HG03045 (cell line): ENCODE data around the gene NTNG1.

Experiments used
- ATAC-seq: cut with Tn5 transposase; IDR thresholded peaks from one replicate; pipeline ENCODE4 v1.9.1; 2021; ENCODE audit warnings: mild to moderate bottlenecking, moderate library complexity; ENCODE audit not compliant: unreplicated experiment

NTNG1 gene

DNA sequence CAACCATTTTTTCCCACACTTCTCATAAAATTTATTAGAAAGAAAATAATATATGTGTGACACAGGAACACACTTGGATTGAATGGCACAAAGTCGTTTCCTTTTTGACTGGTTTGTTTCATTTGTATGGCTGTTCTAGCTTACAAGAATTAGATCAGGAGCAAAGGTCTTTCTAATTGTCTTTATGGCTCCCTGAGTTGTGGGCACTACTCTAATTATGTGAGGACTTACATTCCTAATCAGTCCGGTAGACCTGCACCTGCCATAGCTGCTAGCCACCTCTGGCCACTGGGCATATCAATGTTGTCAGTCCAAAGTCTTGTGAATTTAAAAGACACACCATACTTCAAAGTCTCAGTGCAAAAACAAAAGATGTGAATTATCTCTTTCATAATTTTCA, 346.7 kb downstream of the NTNG1 start:
- ATAC-seq: no peak

DNA sequence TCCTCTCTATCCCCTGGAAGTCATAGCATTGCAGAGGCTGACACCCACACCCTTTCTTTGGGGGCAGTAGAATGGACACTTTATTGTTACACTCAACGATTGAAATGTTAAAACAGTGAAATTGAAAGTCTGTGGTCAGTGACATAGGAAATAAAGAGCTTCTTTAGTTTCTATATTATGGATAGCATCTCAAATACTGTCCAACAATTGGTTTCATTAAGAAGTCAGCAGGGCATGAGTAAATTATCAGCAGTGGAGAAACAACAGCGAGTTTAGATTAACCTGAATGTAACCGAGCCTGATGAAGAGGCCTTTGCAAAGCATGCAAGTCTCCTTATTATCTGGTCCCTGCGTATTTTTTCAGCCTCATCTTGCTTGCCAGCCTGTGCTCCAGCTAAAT, 350.7 kb downstream of the NTNG1 start:
- no peak for ATAC-seq

DNA sequence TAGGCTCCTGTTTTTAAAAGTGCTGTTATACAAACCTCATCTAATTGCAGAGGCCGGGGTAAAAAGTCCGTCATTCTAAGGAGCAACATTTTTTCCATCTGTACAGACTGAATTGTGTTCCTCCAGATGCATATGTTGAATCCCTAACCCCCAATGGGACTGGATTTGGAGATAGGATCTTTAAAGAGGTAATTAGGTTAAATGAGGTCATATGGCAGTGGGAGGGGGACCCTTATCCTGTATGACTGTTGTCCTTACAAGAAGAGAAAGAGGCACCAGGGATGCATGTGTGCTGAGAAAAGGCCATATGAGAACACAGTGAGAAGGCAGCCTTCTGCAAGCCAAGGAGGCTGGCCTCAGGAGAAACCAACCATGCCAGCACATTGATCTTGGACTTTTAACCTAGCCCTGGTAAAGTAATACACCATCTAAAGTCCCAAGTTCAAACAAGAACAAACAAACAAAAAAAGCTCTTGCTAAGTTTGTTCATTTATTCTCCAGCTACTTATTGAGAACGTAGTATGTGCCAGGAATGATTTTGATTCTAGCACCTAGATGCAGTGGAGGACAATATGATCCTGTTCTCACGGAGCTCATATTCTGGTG, 352.4 kb downstream of the NTNG1 start:
- ATAC-seq: no peak

DNA sequence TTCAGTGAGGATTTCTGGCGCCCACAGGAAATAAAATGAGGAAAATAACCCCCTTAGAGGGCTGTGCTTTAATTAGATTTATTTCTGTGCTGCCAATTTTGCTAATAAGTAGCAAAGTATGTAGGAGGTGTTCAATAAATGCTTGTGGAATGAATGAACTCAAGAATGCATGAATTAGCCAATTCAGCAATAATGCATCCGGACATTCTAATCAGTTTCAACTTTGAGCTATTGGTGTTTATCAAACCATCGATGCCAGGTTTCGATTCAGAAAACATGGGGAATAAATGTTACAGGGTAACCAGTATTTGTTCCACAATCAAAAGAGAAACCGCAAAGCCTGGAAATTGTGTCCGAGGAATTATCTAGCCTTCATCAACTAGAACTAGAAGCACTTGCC, 353.2 kb downstream of the NTNG1 start:
- ATAC-seq: no peak

DNA sequence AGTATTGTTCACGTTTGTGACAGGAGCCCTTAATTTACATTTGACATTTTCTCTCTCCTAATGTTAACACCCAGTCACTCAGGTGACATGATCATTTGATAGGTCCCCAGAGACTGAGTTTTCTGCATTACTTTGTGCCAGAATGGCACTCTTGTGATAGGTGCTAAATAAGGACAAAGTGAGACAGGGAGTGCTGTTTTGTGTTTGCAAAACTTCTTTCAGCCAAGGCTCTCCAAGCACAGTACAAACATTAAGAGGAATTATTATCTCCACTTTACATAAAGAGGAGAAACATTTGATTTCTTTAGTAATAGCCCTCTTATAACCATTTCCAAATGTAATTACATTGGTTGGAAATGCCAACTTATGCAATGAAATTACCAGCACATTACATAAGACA, 355.2 kb downstream of the NTNG1 start:
- no peak for ATAC-seq

DNA sequence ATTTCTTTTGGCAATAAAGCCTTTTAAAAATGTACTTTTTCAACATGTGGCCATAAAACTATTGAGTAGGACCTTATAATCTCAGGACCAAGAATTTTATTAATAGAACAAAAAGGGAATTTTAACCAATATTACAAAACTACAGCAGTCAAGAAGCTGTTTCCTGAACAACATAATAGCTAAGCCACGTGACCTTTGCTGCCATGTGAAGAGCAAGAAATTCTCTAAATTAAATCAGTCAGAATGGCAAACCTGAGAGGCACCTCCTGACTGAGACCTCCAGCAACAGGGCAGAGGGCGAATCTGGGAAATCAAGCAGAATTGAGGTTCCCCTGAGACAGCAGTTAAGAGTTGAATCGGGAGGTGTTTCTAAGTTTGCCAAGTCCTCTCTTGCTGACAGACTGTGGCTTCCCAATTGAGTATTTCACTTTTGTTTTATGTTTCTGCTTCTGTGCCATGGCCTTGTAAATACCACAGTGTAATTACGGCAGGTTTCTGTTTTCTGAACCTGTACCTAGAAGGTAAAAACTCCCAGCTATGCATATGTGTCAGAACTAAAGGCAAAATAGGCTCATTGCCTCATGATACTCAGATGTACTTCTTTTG, 358.4 kb downstream of the NTNG1 start:
- peak; percentile 98 for ATAC-seq

DNA sequence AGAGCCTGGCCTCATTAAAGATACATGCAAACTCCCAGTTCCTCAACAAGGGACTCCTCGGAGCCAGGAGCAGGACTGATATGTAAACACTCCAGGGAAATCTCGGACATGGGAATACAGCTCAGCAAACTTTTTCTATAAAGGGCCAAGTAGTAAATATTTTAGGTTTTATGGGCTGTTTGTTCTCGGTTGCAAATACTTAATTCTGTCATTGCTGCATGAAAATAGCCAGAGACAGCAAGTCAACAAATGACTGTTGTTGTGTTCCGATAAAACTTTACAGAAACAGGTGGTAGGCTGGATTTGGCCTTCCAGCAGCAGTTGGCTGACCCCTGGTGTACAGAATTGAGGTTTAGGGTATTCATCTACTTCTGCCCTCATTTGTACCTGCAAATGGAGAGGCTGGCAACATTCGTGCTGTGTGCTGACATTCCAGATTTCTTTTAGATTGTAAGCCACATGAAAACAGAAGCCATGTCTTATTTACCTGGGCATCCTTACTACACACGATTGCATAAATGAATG, 360.3 kb downstream of the NTNG1 start:
- no peak for ATAC-seq

DNA sequence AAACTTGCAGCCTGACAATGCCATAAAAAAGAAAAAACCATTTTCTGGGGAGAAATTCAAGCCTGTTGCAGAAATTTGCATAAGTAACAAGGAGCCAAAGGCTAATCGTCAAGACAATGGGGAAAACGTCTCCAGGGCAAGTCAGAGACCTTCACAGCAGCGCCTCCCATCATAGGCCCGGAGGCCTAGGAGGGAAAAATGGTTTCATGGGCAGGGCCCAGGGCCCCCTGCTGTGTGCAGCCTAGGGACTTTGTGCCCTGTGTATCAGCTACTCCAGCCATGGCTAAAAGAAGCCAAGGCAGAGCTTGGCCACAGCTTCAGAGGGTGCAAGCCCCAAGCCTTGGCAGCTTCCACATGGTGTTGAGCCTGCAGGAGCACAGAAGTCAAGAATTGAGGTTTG, 369.5 kb downstream of the NTNG1 start:
- no peak for ATAC-seq

DNA sequence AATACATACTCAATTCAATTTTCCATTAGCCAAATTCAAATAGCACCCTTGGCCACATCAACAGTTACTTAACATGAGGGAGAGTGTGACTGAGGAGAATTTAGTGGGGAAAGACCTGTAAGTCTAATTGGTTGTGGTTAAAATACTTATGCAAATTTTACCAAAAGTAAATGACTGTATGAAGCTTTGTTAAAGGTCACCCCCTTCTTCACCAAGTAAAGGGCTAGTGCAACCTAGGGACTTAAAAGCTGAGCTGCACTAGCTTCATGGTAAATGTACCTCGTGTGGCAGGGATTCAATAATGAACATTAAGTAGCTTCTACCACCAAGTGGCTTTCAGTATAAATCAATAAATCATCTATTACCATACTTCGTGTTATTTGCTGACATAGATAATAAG, 372.0 kb downstream of the NTNG1 start:
- no peak for ATAC-seq

DNA sequence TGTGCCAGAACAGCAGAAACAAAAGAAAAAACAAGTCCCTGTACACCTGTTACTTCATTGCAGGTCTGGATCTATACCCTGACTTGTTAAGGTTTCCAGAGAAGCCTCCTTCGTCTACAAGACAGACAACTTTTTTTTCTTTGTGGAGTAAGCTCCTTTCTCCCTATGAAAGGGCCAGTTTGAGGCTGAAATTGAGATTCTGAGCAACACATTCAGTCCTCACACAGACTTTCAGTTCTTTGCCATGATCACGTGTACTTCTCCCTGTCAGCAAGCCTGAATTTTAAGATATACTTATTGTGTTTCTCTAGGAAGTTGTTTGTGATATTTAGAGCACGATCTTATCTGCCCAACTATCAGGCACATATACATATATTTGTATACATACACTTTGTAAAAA, 374.0 kb downstream of the NTNG1 start:
- no peak for ATAC-seq

DNA sequence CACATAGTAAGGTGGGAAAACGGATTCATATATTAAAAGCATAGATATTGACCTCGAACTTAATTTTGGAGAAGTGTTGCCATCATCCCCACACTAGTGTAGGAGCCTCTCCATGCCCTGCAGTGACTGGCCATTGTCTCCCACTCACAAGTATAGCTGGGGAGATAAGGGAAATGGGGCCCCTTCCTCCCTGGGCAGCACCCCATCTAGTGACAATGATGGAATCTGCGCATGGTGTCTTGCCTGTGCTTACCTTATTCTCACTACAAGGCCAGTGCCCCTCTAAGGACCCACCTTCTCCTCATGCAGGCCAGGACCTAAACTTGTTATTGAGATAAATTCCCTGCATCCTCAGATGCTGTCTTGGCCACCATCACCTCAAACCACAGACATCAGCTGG, 374.9 kb downstream of the NTNG1 start:
- no peak for ATAC-seq

DNA sequence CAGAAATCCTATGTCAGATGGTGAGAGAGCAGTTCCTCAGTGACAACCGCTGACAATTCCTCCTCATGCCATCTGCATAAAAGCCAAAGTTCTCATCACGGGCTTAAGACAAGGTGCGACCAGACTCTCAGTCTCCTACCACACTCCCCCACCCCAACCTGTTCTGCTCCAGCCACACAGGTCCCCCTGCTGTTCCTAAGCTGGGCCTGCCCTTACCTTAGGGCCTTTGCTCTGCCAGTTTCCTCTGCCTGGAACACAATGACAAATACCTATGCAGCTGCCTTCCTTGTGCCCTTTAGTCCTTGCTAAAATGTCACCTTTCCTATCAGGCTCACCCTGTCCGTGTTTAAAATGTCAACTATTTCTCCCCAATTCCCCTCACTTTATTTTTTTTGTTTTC, 382.2 kb downstream of the NTNG1 start:
- no peak for ATAC-seq

DNA sequence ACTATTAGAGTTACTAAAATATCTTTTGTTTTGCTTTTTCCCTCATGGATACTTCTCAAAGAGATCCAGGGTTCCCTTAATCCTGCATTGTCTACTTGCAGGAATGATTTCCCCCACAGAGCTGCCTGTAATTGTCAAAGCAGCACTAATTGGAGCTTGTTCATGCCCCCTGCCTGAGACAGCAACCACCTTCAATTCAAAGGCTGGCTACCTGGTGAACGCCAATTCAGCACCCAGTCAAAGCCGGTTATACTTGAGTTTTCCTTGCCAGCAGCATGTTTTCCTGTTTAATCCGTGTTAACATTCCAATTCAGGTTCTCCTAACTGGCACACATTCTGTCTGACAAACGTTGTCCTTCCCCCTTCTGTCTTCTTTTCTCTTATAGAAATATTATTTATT, 382.9 kb downstream of the NTNG1 start:
- no peak for ATAC-seq

DNA sequence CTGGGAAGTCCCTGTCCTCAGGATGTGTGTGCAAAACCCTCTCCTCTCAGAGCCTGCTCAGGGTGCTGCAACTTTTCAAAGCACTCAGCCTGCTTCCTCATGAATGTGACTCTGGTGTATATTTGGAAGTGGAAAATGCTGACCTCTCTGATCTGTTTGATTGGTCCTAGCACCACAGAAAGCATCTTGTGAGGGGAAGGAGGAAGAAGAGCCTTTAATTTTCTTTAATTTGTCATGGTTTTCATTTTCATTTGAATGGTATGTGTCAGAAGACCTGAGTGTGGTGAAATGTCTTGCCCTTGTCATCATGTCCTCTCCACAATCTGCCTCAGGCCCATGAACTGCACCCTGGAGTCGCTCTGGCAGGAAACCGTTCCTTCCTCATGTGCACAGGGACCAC, 383.5 kb downstream of the NTNG1 start:
- ATAC-seq: no peak

DNA sequence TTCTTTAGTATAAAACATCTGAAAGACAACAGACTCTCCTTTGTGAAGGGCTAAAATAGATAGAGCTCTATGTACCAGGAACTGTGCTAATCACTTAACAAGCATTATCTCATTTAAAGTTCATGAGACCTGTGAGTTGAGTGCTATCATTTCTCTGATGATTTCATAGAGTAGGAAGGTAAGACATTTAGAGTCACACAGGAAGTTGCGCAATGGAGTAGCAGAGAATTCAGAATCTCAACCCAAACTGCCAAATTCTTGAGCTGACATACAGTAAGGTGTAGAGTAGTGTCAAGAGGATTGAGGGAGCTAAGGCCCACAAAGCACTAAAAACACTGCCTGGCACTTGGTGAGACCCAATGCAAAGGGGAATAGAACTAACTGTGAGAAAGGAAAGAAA, 384.3 kb downstream of the NTNG1 start:
- no peak for ATAC-seq

DNA sequence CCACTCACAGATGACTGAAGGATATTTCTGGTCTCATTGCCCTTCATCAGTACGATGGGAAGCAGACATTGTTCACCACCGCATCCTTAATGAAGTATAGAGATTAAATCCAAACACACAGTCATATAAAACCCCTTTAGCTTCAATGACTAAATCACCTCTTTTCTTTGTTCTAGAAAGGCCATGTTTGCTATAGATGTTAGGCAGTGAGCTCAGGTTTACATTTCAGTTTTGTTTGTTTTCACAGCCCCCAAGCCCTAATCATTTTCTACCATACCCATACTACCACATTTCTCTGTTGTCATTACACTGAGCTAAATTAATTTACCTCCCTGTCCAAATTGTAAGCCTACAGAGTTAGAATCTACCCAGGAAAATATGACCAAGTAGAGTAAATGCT, 385.1 kb downstream of the NTNG1 start:
- no peak for ATAC-seq

DNA sequence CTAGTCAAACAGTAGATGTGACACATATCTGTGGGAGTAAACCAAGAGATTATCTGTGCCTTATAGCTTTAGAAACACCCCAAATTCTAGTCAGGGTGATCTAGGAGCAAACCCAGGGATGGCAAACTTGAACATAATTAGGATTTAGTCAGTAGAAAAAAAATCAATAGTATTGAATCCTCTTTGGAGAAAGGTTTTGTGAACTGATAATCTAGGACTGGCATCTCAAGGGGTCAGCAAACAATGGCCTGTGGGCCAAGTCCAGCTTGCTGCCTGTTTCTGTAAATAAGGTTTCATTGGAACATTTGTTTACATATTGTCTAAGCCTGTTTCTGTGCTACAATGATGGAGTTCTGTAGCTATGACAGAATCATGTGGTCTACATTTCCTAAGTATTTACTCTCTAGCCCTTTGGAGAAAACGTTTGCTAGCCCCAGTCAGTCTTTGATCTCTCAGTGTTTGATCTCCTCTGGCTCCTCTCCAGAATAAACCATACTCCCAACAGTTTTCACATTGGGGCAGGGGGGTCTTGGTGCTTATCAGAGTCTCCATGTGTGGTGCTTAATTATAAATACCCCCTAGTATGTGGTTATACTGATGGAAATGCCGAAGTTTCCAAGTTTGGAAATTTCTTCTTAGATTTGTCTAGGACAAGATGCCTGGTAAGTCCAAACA, 385.8 kb downstream of the NTNG1 start:
- ATAC-seq: no peak

DNA sequence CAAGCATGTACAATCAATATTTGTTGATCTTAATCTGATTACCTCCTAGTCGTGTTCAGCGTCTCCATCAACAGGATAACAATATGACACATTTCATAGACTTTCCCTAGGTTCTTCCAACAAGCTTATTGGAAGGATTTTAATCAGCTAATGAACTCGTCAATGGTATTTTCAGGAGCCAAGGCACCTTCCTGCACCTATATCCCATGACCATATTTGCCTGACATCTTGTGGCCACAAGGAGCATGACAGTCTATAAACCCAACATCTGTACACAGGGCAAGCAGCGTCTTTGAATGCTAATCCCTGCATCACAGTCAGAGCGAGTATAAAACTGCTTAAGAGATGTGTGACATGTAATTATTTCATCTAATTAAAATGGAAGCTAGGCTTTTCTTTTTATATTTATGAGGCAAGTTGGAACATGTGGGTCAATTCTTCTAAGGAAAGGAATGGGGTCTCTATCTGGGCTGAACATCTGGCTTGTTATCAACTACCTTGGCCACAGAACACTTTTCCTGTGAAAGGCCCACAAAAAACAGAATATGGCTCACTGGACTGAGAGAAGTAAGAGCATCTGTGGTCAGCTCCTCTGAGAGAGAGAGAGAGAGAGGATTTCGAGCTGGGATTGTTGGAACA, 388.8 kb downstream of the NTNG1 start:
- peak; percentile 96 for ATAC-seq

DNA sequence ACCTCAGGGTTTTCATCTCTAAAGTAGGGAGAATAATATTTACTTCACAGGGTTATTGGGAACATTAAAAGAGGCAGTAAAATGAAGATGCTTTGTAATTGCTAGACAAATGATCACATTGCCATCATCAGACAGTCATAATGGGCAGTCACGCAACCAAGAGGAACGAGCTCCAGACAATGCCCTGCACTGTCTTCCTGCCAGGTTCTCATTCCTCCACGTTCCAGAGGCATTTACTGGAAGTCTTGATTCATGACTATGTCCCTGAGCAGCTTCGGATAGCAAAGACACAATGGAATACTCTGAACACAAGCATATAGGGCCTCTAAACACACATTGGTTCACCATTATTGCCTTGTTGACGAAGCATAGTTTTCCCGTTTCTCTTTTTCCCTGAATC, 389.7 kb downstream of the NTNG1 start:
- no peak for ATAC-seq

DNA sequence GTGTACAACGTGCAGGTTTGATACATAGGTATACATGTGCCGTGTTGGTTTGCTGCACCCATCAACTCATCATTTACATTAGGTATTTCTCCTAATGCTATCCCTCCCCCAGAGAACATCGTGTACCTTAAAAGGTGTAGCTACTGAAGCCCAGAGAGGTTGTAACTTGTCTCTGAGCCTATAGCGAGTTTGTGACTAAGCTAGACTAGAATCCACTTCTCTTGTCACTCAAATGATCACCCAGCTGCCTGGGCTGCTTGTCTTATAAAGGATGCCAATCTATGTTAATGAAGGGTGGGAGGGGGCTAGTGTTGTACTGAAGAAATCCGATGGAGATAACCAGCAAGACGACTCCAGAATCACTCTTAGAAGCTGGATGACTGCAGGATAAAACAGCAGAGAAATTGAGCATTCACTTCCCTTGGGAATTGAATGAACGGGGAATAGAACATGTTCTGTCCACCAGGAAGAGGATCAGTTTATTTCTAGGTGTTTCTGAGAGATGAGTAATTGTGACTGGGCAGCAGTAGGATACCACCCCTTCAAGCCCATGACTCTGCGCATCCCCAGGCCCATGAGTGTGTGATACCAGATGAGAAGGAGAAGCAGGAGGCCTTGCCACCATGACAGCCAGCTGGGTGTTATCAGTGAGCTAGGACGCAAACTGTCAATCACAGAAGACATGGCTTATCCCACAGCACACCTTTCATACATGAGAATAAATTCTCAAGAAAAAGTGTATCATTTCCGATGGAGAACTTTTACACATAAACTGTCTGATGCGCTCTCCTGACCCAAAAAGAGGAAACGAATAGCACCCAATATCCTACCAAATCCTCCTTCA, 390.4 kb downstream of the NTNG1 start:
- no peak for ATAC-seq

DNA sequence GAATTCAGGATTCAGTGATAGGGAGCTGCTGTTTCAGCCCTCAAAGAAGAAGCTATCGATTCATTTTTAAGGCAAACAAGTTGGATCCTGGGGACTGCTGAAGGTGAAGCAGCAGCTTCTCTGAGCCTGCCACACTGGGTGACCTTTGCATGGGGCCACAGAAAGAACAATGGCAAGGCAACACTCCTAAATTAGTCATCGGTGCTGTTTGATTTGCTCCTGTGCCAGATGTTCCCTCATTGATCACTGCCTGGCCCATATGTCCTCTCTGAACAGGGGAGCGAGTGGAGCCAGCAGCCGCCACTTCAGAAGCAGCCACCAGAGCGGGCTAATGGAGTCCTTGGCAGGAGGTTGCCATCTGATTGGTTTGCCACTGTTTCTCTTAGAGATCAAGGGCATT, 391.5 kb downstream of the NTNG1 start:
- ATAC-seq: no peak
